ENCODE results near the gene GRN. TPM values are rescaled to one million over a fixed set of nuclear protein-coding genes. Genes with fewer than 3 reads are reported as not detected.

GRN gene
- total and polyA plus RNA-seq, 2 of the 13 experiments (the other 11 are each of a cell fraction or from before 2014, with no cell fraction given): 86.6 to 143 TPM

GRCh38 chr17:44384281-44384822, 39.2 kb downstream of the GRN start (continued):
- TF ChIP-seq ZBTB33 (CRISPR knock-in tag; IDR thresholded peaks at IDR 0.05) (peak; percentile 50; the same call in 1 of the 2 replicates), ZNF550 (CRISPR knock-in tag; IDR thresholded peaks at IDR 0.05; ENCODE audit: borderline replicate concordance) (0 out of 2 replicates have a peak, but pooled peaks have one; percentile 56), ZBTB38 (CRISPR knock-in tag; IDR thresholded peaks at IDR 0.05) (no peak), ZNF562 (CRISPR knock-in tag; IDR thresholded peaks at IDR 0.05; ENCODE audit: borderline replicate concordance) (no peak), SMC3 (IDR thresholded peaks at IDR 0.05; ENCODE audit: low read length) (no peak), ZHX2 (IDR thresholded peaks at IDR 0.05; ENCODE audit: low read depth) (no peak; the same call in 1 of the 2 replicates), ZHX2 (CRISPR knock-in tag; IDR thresholded peaks at IDR 0.05; ENCODE audit: borderline replicate concordance) (no peak), U2AF2 (IDR thresholded peaks at IDR 0.05; ENCODE audit: low read depth, low read length) (no peak)
